Articular chondrocyte of knee joint (primary cell): ENCODE data around the gene PHACTR2. TPM values are rescaled to one million over a fixed set of nuclear protein-coding genes. Genes with fewer than 3 reads are reported as not detected.

Experiments
- small RNA-seq: library from RNA; depleted of rRNA; stranded (forward); fragments of <200 nt; gene quantifications from one replicate; pipeline ENCODE3, GENCODE V24; 2012
- total RNA-seq: library from RNA; depleted of rRNA; stranded (reverse); fragments of >200 nt; gene quantifications from 2 replicates; pipeline ENCODE4 v1.2.3, GENCODE V29; 2012

Gene PHACTR2
- 202 and 230 TPM in 2 replicates for total RNA-seq

DNA sequence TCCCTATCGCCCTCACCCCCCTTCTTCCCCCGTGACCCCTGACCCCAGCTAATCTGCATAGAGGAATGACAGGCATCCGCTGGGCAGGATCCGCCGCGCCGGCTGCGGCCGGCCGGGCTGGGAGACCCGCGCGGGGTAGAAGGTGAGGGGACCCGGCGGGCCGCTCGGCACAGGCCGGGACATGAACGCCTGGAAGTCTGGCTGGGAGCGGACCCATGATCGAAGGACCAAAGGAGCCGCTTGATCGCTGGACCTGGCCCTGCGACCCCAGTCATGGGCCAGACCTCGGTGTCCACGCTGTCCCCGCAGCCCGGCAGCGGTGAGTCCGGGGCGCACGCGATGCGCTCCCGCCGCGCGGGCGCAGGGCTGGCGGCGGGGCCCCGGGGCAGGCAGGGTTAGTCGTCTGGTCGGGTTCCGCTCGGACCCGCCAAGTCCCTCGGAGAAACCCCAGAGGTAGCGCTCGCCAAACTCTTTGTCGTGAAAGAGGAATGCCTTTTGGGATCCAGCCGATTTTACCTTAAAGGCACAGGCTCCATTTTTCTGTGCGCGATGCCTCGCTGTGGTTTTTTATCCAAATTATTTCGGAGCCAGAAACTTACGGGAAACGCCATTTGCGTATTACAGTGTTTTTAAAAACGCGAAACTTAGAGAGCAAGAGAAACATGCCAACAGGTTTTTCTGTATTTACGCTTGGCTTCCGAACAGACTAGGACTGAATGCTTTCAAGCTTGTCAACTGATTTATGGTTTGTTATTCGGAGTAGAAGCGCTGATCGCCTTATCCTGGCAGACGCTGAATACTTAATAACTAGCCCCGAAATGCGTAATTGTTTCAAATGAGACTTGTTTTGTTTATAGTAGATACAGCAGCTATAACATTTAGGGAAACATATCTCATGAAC lies at the start of gene PHACTR2:
PHACTR2 (plus strand) TSS at position 75 of the 901 bp plus-strand sequence; CDS start at position 274, 199 bp downstream.

DNA sequence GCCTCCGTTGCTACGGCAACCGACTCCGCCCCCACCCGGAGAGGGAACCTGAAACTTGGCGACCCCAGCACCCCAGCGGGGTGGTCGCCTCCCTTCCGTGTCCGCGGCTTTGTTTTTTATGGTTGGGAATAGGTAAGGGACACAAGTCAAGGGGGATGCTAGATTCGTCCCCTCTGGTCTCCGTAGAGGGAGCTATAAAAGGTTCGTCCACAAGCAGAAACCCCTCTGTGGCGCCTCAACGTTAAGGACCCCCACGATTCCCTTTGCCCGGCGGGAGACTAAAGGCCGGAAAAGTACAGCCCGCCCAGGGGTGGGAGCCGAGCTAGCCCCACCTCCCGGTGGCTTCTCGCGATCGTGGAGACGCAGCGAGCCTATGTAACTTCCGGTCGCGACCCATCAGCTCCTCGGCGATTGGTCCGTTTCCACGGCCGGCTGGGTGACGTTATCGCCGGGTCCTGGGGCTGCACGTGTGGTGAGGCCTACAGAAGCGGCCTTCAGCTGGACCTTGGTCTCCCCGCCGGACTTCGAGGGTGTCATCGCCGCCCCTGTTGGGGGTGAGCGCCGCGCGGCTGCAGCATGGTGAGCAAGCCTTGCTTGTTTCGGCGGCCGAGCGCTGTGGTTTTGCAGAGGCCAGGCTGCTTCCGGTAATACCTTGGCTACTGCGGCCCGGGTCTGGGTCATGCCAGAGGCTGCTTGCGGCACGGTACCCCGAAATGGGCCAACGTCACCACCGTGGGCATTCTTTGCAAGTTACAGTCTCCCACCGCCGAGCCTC lies 165.3 kb downstream of the PHACTR2 start, which contains the start of gene LTV1:
LTV1 (plus strand) TSS at position 437 of the 775 bp plus-strand sequence; CDS start at position 577, 140 bp downstream.

DNA sequence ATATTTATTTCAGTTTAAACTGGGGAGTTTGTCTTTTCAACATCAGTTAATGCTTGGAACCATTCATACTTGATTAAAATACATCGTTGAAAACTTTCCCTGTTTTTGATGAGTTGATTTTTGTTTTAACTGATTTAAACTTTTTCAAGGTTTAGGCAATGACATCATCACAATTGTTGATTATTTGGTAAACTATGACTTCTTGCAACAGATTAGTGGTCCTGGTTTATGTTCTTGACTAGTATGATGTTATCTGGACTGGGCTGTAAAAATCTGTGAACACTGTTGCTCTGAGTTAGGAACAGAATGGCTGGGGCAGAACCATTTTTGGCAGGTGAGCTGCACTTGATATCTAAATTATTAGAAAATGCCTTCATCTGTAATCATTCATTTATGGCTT lies 186.5 kb downstream of the PHACTR2 start, which contains the start of gene ZC2HC1B:
ZC2HC1B (plus strand) TSS at position 241 of the 400 bp plus-strand sequence; CDS start at position 307, 66 bp downstream.

Small RNA genes lying within 50 kb of the gene (small RNA-seq; reads per million reads assigned to genes)
- not detected for gene ZC2HC1B

Other genes with a start within 250 kb of the PHACTR2 start
- gene ADAT2, start 227.3 kb upstream of the PHACTR2 start, total RNA-seq: 5.9 and 6.4 TPM in 2 replicates
- gene PEX3, start 227.2 kb upstream of the PHACTR2 start, total RNA-seq: 25.1 and 25.4 TPM in 2 replicates
- 87.9 and 94.6 TPM in 2 replicates for gene FUCA2, start 166.2 kb upstream of the PHACTR2 start, total RNA-seq
- 21.0 and 26.4 TPM in 2 replicates for gene LTV1, start 165.4 kb downstream of the PHACTR2 start, total RNA-seq
- gene ZC2HC1B, start 186.5 kb downstream of the PHACTR2 start, total RNA-seq: 0.26 TPM in 1 of 2 replicates, not detected in the other